Prostate gland (tissue), 2 donors: ENCODE results near the gene FOXP1. TPM values are rescaled to one million over a fixed set of nuclear protein-coding genes. Genes with fewer than 3 reads are reported as not detected.

ENCODE experiments used
- DNase-seq: peaks from one replicate; pipeline ENCODE4 v3.0.0-alpha.2; 2019; ENCODE audit warnings: low spot score
- H3K27ac ChIP-seq, 2 donors: fragments of 200-600 bp; sonication (generic); 2 replicates each; pipeline ENCODE4 v1.5.1; 2017 to 2019
- H3K27me3 ChIP-seq: fragments of 200-600 bp; sonication (generic); replicated peaks from 2 replicates; pipeline ENCODE4 v1.5.1; 2019; ENCODE audit not compliant: insufficient read depth
- H3K36me3 ChIP-seq, 2 donors: fragments of 200-600 bp; sonication (generic); 1 replicate in 1 of 2; 2 replicates in 1 of 2; pipeline versions ENCODE4 v1.5.1 to v1.8.1; 2017 to 2019
- H3K4me1 ChIP-seq: fragments of 200-600 bp; sonication (generic); replicated peaks from 2 replicates; pipeline ENCODE4 v1.5.1; 2019
- H3K4me3 ChIP-seq, 2 donors: fragments of 200-600 bp; sonication (generic); 2 replicates each; pipeline ENCODE4 v1.5.1; 2017 to 2019
- H3K9me3 ChIP-seq: fragments of 200-600 bp; sonication (generic); 2 replicates; pipeline ENCODE4 v1.5.1; 2017
- POLR2A ChIP-seq: fragments of 450-650 bp; IDR thresholded peaks from one replicate; pipeline ENCODE4 v1.6.1; 2016; ENCODE audit warnings: antibody characterized with exemption, mild to moderate bottlenecking
- POLR2AphosphoS5 ChIP-seq: sonication (generic); formaldehyde crosslinking; IDR thresholded peaks from one replicate; pipeline ENCODE4 v1.6.1; 2017; ENCODE audit warnings: antibody characterized with exemption
- WGBS: methylation state at CpG from one replicate; pipeline ENCODE4 v1.1.5; 2018; 5-methylcytosine and 5-hydroxymethylcytosine counted together
- intact Hi-C: fragments of 100-400 bp; cut with DNase I; formaldehyde crosslinking; loops from one replicate; pipeline ENCODE4 v1.14.2; 2022
- total RNA-seq, 2 donors: library from RNA; depleted of rRNA; stranded (reverse); fragments of >200 nt; gene quantifications; one replicate each; pipeline ENCODE4 v1.1.0, GENCODE V29; 2016
- TF ChIP-seq, protein P1 (sequence below), 4 experiments: fragments of 200-600 bp in 2 of 4; fragments of 450-650 bp in 2 of 4; sonication (generic) in 2 of 4; IDR thresholded peaks; 1 replicate in 3 of 4; 2 replicates in 1 of 4; pipeline ENCODE4 v1.5.1; 2016 to 2019; ENCODE audit warnings: antibody characterized with exemption in 4 of 4, mild to moderate bottlenecking in 2 of 4, moderate library complexity in 2 of 4

FOXP1 gene
- total RNA-seq, 2 donors from 2014 or later, result 133 to 156 TPM

DNA sequence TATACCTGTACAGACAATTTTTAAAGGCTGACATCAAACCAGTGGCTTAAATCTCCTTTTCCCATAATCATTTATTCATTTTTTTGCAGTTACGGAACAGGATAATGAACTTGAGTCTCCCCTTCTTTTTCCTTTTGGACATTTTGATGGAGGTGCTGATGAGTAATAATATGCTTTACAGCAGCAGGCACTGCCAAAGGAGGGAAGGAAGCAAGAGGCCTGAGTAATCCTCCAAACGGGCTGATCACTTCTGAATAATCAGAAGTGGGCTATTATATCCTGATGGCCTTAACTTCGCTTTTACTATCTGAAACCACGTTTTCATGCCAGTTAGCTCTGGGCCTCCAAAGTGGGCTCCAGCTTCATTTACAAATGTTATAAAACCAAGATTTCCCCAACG lies 527.2 kb downstream of the FOXP1 start:
- TF ChIP-seq POLR2A (no peak), POLR2AphosphoS5 (no peak)
- TF ChIP-seq, protein P1, sequence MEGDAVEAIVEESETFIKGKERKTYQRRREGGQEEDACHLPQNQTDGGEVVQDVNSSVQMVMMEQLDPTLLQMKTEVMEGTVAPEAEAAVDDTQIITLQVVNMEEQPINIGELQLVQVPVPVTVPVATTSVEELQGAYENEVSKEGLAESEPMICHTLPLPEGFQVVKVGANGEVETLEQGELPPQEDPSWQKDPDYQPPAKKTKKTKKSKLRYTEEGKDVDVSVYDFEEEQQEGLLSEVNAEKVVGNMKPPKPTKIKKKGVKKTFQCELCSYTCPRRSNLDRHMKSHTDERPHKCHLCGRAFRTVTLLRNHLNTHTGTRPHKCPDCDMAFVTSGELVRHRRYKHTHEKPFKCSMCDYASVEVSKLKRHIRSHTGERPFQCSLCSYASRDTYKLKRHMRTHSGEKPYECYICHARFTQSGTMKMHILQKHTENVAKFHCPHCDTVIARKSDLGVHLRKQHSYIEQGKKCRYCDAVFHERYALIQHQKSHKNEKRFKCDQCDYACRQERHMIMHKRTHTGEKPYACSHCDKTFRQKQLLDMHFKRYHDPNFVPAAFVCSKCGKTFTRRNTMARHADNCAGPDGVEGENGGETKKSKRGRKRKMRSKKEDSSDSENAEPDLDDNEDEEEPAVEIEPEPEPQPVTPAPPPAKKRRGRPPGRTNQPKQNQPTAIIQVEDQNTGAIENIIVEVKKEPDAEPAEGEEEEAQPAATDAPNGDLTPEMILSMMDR (IDR thresholded peaks at IDR 0.05), result no peak
- Histone ChIP-seq H3K27me3 (no peaks in the 10 kb centered on the region), H3K36me3 (no peaks in the 10 kb centered on the region), H3K4me3 (no peak overlapping the region), H3K9me3 (no peaks in the 10 kb centered on the region), H3K4me1 (peaks cover 30% of the 10 kb centered on the region), H3K27ac (peak overlapping the region; percentile 96 to 99)
- DNase-seq, result no peak
- 48% methylated on average over 5 of the region's 5 CpGs for whole genome bisulfite sequencing
- intact Hi-C loops, result no loop called here

DNA sequence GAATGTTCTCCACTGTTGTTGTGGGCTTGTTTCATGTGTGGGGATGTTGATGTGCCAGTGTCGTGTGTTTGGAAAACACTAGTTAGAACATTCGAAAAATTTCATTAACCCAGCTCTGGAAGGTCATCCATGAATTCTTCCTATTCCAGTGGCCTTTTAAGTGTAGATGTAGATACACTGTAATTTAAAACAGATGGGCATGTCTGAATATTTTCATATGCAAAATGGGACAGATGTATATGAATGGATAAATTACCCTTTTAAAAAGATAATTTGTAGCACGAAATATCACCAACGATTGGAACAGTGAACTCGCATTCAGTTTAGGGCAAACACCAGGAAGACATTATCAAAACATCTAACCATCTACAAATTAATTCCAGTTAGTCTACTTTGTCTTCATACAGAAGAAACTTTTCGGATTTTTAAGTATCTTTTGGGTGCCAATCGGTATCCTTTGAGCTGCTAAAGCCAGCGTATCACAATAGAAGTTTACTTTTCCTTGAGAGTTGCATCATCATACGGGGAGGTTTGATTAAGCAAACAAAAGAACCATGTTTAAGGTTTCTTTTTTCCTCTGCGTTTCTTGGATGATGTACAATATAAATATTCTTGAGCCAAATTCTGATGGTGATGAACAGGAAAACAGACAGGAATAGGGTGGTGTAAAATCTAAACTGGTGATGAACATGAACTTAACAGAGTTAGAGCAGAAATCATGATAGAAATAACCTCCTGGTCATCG lies 528.1 kb downstream of the FOXP1 start:
- TF ChIP-seq, protein P1 (IDR thresholded peaks at IDR 0.05), result peak in 1 of 4 experiments; percentile 4
- TF ChIP-seq POLR2A (no peak), POLR2AphosphoS5 (peak; percentile 94)

DNA sequence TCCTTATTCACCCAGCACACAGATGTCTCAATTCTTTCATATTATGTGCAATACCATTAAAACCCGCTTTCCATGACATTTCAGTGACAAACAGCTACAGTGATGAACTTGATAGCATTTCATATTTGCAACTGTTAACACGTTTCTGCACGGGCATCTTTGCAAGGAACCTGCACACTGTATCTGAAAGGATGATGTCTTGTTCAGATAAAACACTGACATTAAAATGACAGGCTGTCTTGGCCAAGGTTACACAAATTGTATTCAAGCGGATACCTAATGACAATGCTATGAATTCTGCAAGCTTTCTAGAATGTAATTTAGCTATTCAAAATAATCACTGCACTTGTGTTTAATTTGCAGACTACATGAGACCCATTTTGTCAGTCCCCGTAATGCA lies 529.2 kb downstream of the FOXP1 start:
- WGBS, result 65% methylated on average over 5 of the region's 5 CpGs
- Histone ChIP-seq H3K4me3 (no peak overlapping the region), H3K36me3 (no peaks in the 10 kb centered on the region), H3K9me3 (no peaks in the 10 kb centered on the region), H3K27me3 (no peaks in the 10 kb centered on the region), H3K4me1 (peaks cover 43% of the 10 kb centered on the region), H3K27ac (peak overlapping the region; percentile 96 to 99)
- TF ChIP-seq POLR2A (no peak), POLR2AphosphoS5 (no peak)
- TF ChIP-seq, protein P1 (IDR thresholded peaks at IDR 0.05), result no peak
- intact Hi-C loops, result no loop called here
- DNase-seq, result no peak

More for the DNA sequence above, 528.1 kb downstream of the FOXP1 start:
- H3K9me3 ChIP-seq, result no peaks in the 10 kb centered on the region
- H3K36me3 ChIP-seq, result no peaks in the 10 kb centered on the region
- WGBS, result 34% methylated on average over 11 of the region's 11 CpGs
- H3K27me3 ChIP-seq, result no peaks in the 10 kb centered on the region
- H3K27ac ChIP-seq, result peak overlapping the region; percentile 96 to 99
- no peak overlapping the region for H3K4me3 ChIP-seq
- intact Hi-C loops, result no loop called here
- peak; percentile 51 for DNase-seq
- peaks cover 39% of the 10 kb centered on the region for H3K4me1 ChIP-seq

DNA sequence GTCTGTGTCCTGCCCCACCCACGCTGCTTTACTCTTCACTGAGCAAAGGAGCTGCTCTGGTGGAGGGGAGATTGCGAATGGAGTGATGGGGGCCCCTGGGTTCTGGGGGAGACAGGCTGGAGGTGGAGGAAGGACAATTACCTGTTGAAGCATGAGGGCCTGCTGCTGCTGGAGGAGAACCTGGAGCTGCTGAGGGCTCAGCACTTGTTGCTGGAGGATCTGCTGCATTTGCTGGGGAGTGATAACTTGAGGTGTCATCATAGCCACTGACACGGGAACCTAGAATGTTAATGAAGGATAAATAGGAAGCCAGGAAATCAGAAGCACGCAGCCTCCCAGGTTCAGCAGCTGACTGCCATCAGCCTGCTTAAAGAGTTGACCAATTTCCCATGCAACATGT lies 530.0 kb downstream of the FOXP1 start:
- Histone ChIP-seq H3K27ac (peak overlapping the region; percentile 81 to 96), H3K4me3 (no peak overlapping the region), H3K9me3 (no peaks in the 10 kb centered on the region), H3K36me3 (no peaks in the 10 kb centered on the region), H3K27me3 (no peaks in the 10 kb centered on the region), H3K4me1 (peaks cover 40% of the 10 kb centered on the region)
- intact Hi-C loops, result no loop called here
- WGBS, result 94% methylated on average over 4 of the region's 4 CpGs
- no peak for DNase-seq
- TF ChIP-seq, protein P1 (IDR thresholded peaks at IDR 0.05), result no peak
- TF ChIP-seq POLR2A (no peak), POLR2AphosphoS5 (no peak)

DNA sequence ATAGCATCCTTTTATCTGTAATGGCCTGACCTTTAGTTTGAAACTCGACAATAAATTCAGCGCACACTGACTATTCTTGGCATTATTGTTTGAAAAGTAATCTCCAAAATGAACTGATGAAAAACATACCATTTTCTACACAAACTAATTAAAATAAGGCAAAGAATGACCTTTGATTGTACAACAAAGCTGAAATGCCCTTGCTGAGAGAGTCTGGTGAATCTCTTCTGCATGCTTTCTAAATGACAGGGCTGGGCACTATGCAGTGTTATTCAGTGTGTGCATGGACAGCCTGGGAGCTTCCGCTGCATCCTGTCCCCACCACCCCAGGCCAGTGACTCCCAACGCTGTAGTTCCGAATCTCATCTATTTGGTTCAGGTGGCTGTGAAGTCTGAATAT lies 530.8 kb downstream of the FOXP1 start:
- Histone ChIP-seq H3K27me3 (no peaks in the 10 kb centered on the region), H3K4me3 (no peak overlapping the region), H3K9me3 (no peaks in the 10 kb centered on the region), H3K27ac (peak overlapping the region; percentile 81 to 96), H3K4me1 (peaks cover 40% of the 10 kb centered on the region), H3K36me3 (no peaks in the 10 kb centered on the region)
- intact Hi-C loops, result no loop called here
- no peak for DNase-seq
- no peak for TF ChIP-seq POLR2A
- no peak for TF ChIP-seq POLR2AphosphoS5
- TF ChIP-seq, protein P1 (IDR thresholded peaks at IDR 0.05), result no peak
- 62% methylated on average over 5 of the region's 5 CpGs for WGBS
